Right hindlimb (tissue), 1 donor: Measurements from ENCODE around the gene LNP1.

Experiments
- DNase-seq: peaks from one replicate; pipeline ENCODE4 v3.0.0-alpha.2; 2018

LNP1 gene

DNA sequence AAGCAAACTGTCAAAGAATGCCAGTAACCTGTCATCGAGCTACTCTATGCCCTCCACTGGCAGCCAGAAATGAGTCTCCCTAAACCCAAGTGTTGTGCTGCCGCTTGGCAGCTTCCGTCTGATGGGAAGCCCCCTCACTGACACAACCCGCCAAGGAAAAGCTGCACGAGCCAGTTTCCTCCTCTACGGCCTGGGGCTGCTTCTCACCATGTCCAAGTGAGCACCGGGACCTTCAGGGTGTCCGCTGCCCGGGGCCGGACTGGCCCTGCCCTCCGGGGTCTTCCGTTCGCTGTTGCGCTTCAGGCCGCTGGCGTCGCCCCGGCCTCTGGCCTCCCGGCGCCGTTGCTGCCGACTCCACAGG, 940 bp upstream of the LNP1 start:
- peak; percentile 45 for DNase-seq

DNA sequence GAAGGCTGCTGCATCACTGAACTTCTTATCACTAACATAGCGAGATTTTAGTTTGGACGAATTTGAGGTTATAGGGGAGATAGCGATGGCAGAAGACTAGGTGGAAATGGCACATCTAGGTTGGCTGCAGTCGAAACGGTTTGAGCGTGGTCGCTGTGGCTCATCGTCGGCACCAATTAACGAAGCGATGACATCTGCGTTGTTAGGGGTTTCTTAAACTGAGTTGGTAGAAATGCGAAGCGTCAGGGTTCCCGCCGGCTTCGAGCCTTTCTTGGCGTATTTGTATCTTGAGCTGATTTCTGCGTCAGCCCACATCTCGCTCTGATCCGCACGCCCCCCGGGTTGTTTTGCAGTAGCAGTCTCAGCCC, 319 bp downstream of the LNP1 start:
- DNase-seq: peak; percentile 70

DNA sequence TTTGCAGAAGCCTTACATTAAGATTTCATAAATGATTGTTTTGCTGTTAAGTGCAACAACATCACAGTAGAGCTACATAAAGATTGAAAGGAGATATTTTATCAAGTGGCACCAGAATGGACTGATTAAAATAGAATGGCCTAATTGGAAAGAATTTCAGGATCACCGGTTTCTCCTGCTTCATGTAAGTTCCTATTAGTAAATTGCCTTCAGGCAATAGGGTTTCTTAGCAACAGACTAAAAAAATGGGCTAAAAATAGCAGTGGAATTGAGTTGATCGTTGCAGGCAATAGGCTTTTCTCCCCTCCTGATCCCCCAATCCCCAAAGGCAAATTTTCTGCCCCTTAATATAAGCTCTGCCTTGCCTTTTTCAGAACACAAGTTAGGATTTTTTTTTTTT, 917 bp downstream of the LNP1 start:
- no peak for DNase-seq

DNA sequence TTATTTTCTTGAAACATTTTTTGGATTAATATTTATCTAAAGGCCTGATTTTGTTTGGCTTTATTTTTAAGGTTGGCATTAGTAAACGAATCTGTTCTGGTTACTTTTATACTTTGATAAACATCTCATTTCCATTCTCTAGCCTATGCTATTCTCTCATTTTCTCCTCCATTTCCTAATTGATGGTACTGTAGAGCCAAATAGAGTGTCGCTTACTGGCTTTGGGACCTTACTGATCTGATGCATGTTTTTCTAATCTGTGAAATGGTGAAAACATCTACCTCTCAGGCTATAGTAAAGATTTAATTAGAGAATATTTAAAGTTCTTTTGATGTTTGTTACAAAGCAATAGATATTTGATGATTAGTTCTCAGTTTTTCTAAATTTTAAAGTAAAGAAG, 1.6 kb downstream of the LNP1 start:
- DNase-seq: no peak

DNA sequence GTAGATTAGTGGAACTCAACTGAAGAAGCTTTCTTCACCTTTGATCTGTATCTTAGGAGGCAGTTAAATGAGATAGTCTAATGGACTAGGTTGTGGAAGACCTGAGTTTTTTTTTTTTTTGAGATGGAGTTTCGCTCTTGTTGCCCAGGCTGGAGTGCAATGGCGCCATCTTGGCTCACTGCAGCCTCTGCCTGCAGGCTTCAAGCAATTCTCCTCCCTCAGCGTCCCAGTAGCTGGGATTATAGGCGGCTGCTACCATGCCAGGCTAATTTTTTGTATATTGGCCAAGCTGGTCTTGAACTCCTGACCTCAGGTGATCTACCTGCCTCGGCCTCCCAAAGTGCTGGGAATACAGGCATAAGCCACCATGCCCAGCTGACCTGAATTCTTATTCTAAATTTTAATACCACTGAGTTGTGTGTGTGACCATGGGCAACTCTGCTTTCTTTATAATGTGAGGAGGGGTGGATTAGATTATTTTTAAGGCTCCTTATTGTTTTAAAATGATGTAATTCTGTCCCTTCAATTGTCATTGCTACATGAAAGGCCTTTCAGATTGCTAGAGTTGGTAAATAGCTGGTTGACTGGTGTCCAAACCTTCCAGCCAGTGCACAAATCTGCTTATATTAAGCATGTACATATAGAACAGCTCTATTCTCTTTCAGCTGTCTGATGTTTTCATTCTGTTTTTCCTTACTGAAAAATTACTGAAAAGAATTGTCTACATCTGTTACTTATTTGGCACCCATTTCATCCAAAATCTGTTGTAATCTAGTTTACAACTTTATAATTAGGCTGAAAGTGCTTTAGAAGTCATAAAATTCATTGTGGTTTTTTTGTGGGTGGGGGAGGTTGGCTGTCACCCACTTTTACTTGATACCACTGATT, 2.3 kb downstream of the LNP1 start:
- DNase-seq: no peak

DNA sequence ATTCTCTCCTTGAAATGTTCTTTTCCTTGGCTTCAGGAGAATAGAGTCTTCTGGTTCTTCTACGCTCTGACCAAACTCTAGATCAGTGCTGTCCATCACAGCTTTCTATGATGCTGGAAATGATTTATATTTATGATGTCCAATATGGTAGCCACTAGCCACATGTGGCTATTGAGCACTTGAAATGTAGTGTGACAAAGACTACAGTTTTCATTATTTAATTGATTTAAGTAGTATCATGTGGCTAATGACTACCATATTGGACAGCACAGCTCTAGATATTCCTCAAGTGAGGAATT, 2.9 kb downstream of the LNP1 start:
- no peak for DNase-seq

DNA sequence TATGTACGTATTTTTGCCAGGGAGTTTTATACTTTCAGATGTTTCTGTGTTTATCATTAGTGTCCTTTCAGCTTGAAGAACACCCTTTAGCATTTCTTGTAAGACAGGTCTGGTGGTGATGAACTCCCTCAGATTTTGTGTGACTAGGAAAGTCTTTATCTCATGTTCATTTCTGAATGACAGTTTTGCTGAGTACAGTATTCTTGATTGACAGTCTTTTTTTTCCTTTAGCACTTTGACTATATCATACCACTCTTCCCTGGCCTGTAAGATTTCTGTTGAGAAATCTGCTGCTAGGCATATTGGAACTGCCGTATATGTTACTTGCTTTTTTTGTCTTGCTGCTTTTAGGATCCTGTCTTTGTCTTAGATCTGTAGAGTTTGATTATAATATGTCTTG, 5.8 kb downstream of the LNP1 start:
- DNase-seq: no peak

DNA sequence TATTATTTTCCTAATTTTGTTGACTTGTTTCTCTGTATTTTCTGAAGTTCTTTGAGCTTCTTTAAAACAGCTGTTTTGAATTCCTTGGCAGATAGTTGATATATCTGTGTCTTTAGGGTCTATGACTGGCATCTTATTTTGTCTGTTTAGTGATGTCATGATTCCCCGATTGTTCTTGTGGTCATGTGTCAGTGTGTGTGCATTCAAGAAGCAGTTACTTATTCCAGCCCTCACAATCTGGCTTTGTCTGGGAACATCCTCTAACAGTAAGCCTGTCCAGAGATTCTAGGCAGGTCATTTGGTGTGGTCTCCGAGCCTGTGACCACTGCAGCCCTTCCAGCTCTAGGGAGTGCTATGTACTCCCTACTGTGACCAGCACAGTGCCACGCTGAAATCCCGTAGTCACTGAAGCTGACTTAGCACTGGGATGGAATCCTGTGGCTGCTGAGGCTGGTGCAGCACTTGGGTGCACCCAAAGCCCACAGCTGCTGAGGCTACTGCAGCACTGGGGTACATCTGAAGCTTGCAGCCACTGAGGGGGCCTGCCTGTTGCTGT, 6.7 kb downstream of the LNP1 start:
- DNase-seq: no peak

DNA sequence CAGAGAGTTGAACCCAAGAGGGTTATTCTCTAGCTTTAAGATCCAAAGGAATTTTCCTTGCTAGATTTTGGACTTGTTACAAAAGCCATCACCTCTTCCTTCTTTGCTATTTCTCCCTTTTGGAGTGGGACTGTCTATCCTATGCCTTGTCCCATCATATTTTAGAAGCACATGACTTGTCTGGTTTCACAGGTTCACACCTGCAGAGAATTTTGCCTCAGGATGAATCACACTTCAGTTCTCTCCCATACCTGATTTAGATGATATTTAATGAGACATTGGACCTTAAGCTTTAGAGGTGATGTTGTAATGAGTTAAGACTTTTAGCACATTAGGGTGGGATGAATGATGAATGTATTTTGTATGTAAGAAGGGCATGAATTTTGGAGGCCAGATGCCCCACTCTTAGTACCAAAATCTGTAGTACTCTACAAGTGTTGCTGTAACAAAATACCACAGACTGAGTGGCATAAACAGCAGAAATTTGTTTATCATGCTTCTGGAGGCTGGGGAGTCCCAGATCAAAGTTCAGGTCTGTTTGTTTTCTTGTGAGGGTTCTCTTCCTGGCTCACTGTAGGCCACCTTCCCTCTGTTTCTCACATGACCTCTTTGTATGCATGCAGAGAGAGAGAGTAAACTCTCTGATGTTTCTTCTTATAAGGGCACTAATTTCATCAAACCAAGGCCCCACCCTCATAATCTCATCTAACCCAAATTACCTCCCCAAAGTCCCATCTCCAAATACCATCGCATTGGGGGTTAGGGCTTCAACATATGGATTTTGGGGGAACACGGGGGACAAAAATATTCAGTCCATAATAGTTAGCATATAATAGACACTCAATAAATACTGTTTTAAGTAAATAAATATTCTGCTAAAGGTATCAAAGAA, 10.0 kb downstream of the LNP1 start:
- DNase-seq: no peak

DNA sequence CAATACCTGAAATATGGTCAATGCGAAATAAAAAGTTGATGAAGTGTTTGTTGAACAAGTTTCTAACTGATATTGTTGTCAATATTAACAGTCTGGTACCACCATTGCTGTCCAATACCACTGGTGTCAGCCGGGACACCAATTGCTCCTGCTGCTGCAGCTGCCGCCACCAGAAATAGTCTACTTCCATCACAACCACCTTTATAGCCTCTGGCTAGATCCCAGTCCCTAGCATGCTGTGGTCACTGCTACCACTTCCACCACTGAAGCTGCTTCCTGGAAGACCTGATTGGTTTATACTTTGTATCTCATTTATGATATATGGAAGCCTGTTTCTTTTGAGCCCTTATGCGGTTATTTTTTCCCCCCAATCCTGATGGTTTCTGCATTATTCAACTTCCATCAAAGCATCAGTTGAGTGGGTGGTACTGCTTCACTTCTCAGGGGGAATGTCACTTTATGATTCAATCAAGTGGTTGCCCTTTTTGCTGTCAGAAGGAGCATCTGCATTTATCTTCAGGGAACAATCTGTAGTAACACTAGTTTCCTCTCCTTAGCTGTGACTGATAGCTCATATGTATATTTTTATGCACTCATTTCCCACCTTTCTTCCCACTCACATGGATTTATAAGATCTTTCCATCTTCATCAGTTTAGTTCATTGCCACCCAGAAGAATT, 11.7 kb downstream of the LNP1 start:
- DNase-seq: peak; percentile 15

DNA sequence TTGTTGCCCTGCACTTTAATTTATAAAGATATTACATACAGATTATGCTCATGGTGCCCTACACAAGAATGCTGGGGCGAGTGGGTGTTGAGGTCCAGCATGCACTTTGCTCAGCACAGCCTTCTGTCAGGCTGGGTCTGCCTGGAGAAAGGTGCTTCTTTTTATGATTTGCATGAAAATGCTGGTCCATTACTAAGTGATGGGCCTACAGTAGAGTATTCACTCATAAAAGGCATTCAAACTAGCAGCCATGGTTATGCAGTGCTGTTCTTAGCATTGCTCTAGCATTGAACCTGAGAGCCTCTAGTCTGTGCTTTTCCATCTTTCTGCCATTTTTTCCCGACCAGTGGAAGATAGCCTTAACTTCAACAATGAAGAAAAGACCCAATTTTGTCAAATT, 12.3 kb downstream of the LNP1 start:
- DNase-seq: no peak

DNA sequence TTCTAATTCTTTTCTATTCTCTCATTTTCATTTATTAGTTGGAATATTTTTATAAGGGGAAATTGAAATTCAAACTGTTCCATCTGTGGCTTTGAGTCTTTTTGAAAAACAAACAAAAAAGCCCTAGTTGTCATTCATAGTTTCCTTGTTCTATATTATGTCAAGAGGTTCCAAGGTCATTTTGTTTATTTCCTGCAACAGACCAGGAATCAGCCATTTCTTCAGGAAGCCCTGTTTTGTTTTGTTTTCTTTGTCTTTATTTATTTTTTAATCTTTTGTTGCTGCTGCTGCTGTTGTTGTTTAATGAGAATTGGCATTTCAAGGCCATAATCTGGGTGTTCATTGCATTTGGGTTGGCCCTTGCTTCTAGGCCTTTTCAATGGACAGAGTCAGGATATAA, 14.8 kb downstream of the LNP1 start:
- no peak for DNase-seq

DNA sequence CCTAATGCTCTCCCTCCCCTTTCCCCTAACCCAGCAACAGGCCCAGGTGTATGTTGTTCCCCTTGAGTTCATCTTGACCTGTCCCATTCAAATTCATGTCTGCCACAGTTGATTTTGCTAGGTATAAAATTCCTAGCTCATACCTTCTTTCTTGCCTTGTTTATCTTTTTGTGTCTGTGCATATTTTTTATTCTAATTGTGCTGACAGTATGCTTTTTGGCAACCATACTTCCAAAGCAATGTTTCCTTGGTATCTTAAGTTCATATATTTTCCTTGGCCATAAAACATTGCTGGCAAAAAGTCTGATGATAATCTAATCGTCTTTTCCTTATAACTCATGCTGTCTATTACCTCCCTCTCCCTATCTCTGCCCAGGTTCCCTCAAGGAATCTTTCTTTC, 15.5 kb downstream of the LNP1 start:
- DNase-seq: no peak

DNA sequence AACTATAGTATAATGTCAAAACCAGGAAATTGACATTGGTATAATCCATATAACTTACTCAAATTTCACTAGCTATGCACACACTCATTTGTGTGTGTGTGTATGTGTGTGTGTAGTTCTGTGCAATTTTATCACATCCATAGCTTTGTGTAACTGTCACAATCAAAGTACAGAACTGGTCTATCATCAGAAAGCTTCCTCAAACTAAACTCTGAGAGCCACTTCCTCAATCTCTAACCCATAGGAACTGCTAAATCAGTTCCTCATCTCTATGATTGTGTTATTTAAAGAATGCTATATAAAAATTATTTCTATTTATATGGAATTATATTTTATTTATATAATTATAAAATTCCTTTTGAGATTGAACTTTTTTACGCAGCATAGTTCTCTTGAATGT, 18.1 kb downstream of the LNP1 start:
- DNase-seq: no peak

DNA sequence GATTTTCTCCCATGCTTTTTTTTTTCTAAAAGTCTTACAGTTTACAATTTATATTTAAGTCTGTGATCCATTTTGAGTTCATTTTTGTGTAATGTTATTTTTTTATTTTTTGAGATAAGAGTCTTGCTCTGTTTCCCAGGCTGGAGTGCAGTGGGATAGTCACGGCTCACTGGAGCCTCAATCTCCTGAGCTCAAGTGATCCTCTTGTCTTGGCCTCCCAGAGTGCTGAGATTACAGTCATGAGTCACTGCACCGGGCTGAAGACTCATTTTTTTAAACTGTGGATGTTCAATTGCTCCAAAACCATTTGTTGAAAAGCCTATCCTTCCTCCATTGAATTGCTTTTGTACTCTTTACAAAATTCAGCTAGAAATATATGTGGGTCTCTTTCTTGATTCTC, 19.5 kb downstream of the LNP1 start:
- no peak for DNase-seq

DNA sequence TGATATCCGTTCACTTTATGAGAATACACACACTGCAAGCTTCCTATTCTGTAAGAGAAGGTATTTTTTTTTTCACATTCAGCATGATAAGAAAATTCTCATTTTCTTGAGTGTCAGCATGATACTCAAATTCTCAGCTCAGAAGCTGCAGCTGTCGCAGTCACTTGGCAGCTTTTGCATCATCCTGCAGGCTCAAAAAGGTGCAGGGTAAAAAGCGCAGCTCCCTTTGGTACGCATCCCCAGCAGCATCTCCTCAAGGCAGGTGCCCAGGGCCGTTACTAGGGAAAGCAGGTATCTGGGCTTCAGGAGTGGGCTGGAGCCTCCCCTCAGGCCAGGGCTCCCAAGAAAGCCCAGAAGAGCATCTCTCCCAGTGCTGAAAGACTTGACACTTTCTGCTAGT, 22.3 kb downstream of the LNP1 start:
- DNase-seq: no peak

DNA sequence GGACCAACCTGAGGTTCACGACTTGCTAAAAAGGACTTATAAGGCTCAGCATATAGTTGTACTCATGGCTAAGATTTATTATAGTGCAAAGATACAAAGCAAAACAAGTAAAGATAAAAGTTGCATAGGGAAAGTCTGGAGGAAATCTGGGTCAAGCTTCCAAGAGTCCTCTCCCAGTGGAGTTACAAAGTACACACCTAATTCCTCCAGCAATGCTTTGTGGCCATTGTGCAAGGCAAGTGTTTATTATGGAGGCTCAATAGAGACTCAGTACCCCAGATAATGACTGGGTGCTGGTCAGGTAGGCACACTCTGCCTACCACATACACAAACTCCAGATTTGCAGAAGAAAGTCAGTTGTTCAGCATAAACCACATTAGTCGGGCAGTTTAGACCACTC, 22.9 kb downstream of the LNP1 start:
- DNase-seq: no peak

DNA sequence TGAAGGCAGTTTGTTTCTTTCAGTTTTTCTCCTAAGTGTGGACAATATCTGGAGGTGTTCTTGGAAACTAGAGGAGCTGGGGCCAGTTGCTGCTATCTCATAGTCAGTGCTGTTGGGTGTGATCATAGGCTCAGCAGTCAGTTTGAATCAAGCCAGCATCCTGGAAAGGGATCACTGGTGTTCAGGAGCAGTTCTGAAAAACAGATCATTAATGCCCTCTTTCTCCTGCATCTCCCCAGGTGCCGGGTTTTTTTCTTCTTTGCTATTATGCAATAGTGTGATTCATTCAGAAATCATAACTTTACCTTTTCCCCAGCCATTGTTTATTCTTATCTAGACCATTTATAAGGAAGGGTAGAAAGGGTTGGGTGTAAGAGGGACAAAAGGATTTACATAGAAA, 24.0 kb downstream of the LNP1 start:
- no peak for DNase-seq

DNA sequence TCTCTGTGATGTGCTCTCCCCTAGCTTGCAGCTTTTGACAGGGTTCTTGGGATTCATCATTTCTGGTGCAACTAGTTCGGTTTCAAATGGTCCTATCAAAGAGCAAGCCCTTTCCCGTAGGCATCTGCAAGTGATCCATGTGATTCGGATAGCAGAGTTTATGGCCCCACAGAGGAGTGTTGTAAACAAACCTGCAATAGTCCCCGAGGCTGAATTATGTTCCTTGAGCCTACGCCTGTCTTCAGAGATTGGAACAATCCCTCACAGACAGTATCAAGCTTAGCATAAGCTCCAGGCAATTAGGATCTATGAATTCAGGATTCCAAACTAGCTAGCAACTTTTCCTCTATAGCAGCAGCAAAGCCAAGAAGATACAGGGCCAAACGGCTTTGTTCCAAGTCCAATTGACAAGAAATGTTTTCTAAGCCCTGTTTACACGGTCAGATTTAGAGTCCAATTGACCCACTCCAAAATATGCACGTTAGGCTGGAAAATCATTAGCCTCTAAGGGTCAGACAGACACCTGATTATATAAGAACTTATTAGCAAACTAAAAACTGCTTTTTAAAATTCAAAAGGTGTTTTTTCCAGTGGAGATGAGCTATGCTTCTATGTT, 24.8 kb downstream of the LNP1 start:
- no peak for DNase-seq

DNA sequence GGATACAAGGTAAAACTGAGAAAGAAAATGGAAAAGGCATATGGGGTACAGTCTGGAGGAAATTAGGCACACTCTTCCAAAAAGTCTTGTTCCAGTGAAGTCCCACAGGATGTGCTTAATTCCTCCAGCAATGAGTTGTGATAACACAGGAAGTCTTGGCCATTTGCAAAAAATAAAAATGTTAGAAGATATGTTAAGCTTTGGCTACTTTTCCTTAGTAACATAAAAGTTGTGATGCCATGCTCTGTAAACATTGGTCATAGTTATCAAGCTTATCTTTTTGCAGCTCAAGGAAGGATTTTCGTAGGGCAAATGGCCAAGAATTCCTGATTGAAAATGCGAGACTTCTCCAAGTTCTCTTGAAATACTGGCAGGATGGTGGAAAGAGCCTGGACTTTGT, 26.4 kb downstream of the LNP1 start:
- peak; percentile 23 for DNase-seq

DNA sequence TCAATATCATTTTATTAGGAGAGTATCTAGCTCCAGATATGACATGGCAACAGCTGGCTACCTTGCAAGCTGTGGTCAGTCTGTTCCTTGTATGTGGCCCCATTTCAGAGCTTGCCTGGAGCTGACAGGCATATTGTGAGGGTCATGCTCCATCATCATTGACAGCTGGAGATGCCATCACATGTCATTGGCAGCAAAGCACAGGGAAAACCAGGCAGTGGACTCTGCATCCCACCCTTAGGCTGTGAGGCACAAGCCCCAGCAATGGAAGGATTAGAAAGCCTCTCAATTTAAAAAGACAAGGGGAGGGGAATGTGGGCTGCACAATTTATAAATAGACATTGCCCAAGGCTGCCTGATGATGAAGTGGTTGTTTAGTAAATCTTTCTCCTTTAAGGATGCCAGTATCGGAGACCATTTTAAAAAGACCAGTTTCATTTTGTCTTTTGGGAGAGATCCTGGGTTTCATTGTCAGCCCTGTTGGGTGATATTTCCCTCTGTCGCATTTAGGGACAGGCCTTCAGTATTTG, 27.9 kb downstream of the LNP1 start:
- DNase-seq: no peak

DNA sequence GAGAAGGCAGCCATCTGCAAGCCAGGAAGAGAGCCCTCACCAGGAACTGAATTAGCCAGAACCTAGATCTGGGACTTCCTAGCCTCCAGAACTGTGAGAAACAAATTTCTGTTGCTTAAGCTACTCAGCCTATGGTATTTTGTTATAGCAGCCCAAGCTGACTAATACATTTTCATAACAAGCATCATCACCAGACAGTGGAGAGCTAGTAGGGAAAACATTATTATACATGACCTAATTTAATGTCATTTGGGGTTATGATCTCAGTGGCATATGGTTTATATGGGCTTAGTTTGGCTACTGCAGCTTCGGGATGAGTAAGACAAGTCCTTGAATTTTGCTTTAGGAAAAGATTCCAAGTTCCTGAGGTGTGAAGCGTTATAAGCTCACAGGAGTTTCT, 35.6 kb downstream of the LNP1 start:
- no peak for DNase-seq
